ENCODE data around the gene TEKT3.

The TEKT3 gene

DNA sequence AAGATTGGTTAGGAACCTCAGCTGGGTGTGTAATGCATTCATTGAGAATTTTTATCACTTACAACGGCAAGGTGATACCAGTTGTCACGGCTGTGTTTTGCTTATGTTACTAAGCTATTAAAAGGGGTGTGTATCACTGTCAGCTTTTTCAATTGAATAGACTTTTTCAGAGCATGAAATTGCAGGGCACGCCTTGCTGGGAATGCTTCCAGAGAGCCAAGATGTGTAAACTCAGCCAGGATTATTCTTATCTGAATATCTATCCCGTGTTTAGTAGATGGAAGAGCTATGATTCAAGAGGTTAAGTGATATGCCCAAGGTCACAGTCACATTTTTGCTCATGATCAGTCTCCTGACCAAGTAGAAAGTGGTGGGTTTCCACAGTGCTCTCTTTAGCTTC is 6.6 kb upstream of the TEKT3 start:
- DNase-seq = no peak

DNA sequence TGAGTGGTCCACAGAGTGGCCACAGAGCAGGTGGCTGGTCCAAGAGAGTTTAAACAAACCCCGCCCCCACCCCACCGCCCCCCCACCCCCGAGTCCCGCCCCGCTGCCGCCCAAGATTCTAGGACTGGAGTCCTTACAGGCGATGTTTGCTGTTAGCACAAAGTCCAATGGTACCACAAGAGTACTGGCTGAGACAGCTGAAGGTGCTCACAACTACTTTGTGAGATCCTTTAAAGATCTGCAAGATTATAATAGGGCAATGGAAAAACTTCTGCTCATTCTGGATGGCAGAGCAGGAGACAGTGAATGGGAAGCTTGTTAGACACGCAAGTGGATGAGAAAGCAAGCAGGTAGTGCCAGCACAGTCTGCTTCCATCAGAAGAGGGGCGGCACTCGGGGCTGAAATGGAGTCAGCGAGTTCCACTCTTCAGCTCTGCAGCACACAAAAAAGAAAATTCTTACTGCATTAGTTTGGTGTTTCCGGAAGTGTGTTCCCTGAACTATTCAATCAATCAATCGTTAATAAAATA is 4.7 kb upstream of the TEKT3 start:
- DNase-seq = no peak

DNA sequence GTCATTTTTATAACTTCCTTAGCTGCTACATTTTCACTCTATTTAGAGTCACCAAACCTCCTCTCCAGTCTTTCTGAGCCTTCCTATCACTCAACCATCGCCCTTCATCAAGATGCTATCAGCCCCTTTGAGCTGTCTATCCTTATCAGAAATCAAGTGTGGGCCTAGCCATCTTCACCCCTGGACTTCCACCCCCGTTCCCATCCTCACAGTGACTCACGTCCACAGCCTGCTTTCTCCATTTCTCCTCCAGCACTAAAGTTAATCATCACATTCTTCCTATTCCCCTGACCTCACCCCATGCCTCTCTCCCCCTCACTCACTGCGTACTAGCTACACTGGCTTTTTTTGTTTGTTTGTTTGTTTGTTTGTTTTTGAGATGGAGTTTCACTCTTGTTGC is 2.4 kb upstream of the TEKT3 start:
- no peak for DNase-seq

DNA sequence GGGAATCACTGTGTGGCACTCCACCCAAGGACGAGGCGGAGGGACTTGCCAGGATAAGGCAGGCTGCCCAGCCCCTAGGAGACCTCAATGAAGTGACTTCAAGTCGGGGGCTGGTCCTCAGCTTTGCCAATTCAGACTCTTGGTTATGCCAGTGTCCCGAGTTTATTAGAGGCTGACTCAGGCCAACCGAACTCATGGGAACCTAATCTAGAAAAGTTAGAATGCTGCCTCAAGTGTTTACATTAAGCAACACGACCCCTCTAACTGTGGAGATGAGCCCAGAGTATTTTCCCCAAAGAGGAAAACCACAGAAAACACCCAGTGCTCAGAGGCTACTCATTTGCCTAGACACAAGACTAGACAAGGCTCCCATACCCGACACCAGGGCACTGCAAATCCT is 1.1 kb upstream of the TEKT3 start:
- DNase-seq = no peak

DNA sequence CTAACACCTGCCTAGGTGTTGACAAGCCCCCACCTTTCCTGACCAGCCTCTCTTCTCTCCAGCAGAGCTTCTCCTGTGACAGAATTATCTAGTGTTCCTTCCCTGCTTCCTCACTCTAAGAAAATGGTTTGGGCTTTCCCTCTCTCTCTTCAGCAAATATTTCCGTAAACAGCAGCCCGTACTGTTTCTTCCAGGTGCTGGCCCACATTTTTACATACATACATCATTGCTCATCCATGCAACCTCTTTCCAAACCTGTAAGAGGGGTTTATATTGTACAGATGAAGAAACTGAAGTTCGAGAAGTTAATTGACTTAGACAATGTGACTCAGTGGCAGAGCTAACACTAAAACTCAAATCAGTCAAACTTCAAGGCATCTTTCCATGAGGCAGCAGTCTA is 569 bp upstream of the TEKT3 start:
- DNase-seq = no peak

DNA sequence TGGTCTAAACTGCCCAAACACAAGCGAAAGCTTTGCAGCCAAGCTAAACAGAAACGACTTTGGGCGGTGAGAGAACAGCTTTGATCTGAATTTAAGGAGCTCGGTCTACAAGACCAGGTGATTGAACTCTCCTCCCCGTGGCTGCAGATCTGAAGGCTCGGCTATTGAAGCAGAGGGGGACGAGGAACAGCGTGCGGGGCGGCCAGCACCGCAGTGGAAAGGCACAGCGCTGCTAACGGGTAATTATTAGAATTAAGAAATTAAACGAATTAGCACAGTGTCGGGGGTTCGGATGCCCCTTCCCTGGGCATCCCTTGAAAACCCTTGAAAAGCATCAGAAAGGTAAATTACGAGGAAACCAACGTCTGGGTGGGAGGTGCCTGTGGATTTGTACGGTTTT is 431 bp downstream of the TEKT3 start:
- DNase-seq = no peak

DNA sequence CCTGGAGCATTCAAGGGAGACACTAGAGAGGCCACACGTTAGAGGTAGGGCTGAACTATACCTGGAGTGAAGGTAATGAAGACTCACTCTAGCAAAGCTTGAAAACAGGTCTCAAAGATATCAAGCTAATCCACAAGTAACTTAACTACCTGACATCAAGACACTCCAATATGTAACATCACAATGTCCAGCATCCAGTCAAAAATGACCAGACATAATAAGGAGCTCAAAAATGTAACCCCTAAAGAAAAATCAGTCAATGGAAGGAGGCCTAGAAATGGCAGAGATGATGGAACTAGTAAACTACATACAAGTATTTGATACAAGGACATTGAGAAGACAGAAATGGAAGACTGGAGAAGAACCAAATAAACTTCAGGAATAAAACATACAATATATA is 6.0 kb downstream of the TEKT3 start:
- no peak for DNase-seq

DNA sequence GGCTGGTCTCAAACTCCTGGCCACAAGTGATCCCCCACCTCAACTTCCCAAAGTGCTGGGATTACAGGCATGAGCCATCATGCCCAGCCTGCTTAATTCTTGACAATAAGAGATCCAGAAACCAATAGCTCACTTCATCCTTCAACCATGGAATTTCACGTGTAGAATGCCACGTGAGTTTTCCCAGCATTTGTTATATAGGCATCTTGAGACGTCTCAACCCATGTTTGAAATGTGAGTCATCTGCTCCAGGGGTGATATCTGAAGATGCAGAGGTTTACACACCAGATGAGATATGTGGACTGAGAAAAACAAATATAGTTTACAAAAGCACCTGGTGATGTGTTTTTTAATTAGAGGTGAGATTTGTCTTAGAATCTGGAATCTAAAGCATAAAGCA is 7.1 kb downstream of the TEKT3 start:
- no peak for DNase-seq

DNA sequence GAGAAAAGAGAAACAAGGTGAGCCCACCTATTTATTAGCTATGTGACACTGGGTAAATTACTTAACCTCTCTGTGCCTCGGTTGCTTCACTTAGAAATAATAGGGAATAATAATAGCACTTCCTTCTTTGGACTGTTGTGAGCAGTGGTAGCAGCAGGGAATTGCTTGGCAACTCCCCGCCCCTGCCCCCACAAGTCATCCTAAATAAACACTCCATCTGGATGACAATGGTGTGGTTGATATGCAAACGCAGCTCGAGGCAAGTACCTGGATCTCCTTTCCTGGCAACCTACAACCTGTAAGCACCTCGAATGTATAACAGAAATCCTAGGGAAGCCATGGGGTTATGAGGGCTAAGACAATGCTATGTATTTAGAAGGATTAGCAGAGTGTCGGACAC is 9.1 kb downstream of the TEKT3 start:
- DNase-seq = no peak

DNA sequence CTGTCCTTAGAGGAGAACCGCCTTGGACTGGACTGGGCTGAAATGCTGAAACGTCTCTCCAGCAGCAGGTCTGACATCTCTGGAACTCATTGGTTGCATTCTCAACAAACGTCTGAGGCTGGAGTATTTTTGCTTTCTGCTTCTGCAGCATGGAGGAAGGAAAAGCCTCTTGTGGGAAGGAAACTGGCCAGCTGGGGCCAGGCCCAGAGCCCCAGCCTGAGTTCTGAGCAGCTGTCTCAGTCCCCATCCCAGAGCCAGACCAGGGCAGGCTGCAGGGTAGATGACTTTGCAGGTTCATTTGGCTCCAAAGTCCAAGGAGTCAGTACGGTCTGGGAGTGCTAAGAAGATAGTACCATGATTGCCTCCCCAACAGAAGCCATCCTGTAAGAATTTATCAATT is 18.3 kb downstream of the TEKT3 start:
- no peak for DNase-seq

DNA sequence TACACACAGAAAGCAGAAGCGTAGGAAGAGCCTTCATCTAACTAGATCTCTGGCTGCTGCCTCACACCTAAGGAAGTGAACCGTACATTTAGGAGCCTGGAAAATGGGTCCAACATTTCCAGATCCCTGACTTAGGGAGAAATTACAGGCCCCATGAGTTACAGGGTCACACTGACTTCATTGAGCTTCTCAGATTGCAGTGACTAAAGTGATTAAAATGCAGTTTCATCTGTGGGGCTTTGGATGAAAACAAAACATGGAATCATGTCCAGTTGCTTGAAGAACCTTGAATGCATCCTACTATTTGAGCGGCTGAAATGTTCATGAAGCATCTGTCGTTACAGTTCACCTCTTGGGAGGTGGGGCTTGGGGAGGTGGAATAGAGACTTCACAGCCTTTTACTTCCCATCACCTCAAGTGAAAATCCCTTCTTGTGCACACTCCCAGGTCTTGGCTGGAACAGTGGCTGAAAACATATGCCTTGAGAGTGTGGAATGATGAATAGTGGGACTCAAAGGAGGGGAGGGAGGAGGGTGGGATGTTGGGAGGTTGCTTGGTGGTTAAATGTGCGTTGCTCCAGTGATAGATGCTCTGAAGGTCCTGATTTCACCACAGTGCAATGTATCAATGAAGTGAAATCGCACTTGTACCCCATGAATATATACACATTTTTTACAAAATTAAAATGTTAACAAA is 19.7 kb downstream of the TEKT3 start:
- DNase-seq = no peak

DNA sequence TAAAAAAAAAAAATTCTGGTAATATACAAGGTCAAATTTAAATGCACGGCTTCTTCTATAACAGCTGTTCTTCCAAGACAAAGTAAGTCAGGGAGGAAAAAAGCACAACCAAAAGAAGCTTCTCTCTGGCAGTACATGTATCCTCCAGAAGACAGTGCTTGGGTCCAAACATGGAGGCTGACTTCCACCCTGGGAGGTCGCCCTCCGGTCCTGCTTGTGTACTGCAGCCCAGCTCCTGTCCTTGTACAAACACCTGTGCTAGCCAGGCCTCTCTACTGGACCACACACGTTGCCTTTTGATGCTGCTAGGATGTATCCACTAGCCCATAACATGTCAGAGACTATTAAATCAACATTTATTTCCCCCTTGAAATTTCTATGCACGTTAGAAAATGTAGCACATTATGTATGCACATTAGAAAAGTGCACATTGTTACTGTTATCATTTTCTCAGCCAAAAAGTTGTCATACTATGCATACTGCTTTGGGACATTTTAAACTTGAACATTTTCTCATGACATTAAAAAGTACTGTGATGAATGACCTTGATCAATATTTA is 21.9 kb downstream of the TEKT3 start:
- DNase-seq = no peak

DNA sequence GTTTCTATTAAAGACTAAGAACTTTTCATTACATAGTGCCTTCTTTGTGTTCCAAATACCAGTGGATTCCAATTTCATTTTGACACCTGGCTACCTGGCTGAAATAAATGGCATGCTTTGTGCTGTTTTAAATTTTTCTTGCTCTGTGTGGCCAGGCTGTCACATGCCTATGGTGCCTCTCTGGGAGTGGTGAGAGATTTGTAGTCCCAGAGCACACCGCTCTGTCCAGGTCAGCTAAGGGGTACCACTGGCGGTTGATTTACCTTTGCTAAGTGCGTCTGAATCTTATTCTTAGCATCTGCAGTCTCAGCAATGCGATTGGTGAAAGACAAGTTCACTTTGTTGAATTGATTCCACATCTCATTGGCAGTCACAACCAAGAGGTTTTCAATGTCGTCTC is 29.4 kb downstream of the TEKT3 start:
- DNase-seq = no peak

DNA sequence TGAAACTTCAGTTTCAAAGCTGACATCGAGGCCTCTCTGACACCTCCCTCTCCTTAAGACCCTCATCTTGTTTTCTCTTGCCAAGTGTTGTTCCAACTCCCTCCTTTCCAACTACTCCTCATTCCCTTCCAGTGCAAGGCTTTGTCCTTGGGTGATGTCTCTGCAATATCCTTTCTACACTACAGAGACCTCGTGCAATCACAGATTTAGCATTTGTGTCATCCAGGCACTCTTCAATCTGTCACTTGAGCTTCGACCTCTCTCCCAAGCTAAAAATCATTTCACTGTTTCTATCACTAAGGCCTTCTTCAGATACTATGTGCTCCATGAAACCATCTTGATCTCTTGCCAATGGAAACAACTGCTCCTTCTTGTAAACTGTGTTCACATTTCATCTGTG is 31.6 kb downstream of the TEKT3 start:
- DNase-seq = no peak

DNA sequence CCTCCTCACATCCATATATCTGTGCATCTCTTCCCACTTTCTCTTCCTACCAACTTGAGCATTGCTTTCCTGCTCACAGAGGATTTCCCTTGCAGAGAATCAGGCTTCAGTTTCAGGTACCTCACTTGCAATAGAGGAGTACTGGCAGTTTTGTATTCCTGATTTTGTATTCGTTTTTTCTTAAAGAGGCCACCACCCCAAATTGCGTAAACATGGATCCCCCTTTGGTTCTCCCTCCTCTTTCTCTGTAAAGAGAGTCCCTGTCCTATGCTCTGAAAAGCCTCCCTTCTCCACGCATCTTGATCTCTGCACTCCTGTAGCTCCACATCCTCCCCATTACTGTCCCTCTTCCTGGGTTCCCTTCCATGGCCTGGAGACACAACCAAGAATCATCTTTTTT is 32.2 kb downstream of the TEKT3 start:
- DNase-seq = no peak

DNA sequence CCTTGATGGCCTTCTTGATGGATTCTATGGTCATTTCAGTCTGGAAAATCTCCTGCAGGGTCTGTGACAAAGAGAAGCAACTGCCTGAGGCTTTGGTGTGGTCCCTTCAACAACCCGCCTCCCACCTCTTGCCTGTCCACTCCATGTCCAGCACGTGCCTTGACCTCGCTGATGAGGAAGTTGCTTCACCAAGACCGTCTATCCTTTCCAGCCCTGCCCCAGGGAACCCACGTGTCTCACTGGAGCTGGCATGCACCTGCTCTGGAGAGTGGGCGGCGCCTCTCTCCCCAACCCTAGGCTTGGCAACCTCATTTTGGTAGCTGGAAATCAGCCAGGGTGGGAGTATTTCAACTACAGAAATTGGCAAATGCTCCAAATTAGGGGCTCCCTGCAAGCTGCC is 32.6 kb downstream of the TEKT3 start:
- DNase-seq = no peak

DNA sequence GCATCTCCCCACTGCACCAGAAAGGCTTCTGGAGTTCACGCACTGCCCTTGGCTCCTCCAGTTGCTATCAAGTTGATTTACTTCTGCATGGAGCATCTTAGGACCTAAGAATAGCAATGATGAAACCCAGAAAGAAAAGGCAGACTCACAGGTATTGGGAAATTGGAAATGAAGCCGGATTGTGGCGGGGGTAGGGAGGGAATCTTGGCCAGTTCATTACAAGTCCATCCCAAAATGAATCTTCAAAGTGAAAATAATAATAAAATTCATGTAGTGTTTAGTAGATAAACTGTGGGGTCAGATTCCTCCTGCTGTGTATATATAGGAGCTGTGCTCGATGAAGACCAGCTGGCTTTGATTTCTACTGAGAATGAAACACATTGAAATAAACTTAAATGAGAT is 33.7 kb downstream of the TEKT3 start:
- DNase-seq = no peak

DNA sequence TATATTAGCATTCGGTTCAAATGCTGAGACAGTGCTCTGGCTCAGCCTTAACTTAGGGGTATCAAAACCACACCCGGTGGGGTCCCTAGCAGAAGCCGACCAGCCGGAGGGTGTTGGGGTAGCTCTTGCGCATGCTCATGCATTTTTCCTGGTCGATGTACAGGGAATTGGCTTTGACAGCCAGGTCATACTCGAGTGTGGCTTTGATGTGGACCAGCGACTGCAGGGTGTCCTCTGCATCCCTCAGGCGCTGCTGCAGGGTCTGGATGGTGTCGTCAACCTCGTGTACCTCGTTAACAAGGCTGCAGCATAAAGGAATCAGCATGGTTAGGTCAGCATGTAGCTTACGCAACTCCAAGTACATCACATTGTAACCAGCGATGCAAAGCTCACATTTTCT is 37.5 kb downstream of the TEKT3 start:
- no peak for DNase-seq

DNA sequence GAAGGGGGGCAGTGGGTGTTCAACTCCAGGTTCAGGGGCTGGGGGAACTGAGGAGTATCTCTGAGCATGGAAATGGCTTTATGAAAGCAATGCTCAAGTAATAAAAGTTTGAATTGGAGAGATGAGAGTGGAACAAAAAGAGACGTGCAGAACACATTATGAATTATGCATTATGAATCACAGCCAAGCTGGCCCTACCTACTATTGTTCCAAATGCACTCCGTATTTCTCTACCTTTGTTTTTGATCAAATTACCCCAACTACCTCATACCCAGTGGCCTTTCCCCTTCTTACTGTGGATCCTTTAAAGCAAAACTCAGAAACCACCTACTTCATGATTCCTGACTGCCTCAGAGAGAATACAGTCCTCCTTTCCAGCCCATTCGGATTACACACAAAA is 38.1 kb downstream of the TEKT3 start:
- DNase-seq = no peak

DNA sequence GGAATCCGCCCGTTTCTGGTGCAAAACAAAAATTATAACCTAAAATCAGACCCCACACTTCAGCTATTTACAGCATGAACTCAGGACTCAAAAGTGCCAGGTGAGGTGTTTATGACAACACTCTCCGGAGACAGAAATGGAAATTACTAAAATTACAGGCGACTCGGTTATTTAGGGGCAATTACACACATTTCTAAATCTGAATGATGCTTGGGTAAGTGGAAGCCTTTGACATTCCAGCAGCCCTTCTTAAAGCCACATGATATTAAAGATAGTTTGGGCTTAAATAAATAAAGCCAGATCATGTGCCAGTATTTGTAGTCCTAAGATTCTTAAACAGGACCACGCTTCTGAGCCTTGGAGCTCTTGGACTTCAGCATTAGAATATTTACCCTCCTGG is 39.6 kb downstream of the TEKT3 start:
- no peak for DNase-seq

DNA sequence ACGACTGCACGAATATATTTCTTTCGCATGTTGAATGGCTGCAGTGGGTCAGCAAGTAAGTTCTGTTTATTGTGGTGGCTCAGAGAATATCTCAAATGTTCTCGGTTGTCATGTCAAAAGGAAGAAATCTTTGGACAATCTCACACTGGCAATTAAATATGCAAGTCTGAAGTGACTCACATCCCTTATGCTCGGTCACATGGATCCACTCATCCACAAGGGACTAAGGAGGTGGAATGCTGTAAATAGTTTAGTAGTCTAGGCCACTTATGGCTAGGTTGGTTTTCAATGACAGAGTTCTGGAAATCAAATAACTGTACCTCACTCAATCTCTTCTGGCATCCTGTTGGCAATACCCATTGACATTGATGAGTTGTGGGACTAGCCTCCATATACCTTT is 43.2 kb downstream of the TEKT3 start:
- no peak for DNase-seq

DNA sequence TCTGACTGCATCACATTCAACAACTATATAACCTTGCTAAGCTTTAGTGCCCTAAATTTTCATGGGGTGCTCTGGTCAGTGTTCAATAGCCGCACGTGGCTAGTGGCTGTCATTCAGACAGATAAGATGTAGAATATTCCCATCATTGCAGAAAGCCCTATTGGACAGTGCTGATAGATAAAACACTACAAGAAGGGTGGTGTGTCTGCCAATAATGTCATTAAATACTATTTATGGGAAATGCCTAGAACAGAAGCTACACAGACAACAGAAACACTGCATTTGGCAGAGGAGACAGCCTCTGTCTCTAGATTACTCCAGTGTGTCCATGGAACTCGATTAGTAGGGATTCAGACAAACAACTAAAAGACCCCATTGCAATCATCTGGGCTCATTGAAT is 47.8 kb downstream of the TEKT3 start:
- no peak for DNase-seq

DNA sequence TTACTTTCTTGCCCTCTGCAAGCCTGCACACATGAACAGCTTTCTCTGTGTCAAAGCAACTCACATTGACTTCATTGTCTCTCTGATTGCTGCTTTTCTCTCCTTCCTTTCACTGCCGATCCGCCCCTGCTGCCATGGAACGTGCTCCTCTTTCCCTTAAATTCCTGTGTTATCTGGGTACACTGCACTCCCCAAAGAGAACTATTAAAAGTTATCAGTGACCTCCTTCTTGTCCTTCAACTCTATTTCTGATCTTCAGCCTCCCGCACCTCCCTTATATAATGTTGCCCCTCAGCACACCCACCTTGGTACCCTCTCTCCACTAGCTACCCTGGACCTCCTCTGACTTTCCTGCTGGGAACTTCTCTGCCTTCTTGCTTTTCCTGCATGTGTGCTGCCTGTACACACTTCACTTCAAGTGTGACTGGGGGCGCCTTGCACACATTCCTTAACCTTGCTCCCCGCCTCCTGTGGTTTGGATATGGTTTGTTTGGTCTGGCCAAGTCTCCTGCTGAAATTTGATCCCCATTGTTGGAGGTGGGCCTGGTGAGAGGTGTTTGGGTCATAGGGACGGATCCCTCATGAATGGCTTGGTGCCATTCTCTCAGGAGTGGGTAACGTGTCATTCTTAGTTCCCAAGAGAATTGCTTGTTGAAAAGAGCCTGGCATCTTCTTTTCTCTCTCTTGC is 49.6 kb downstream of the TEKT3 start:
- no peak for DNase-seq

DNA sequence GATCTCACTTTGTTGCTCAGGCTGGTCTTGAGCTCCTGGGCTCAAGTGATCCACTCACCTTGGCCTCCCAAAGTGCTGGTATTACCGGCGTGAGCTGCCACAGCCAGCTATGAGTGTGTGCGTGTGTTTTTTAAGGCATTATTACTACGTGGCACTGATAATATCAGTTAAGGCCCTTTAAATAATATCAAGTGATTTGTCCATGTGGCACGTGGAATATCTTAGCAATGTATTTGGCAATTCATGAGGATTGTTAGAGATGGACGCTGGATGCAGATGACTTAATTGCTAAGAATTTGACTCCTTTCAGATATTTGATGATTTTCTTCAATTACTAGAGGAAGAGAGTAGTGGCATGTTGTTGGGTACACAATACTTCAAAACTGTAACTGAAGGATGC is 50.8 kb downstream of the TEKT3 start:
- DNase-seq = no peak
